Coronary artery (tissue), 2 donors: ENCODE measurements around the gene TAF4B.

ENCODE experiments used
- DNase-seq: peaks from one replicate; pipeline ENCODE4 v3.0.0-alpha.2; 2017; ENCODE audit warnings: low spot score
- H3K27ac ChIP-seq, 2 donors: fragments of 200-600 bp; sonication (generic); one replicate each; pipeline ENCODE4 v1.5.1; 2016 to 2019
- H3K4me3 ChIP-seq: fragments of 200-600 bp; sonication (generic); 2 replicates; pipeline ENCODE4 v1.5.1; 2016; ENCODE audit warnings: mild to moderate bottlenecking, moderate library complexity
- TF ChIP-seq, protein P1 (sequence below): fragments of 200-600 bp; sonication (generic); IDR thresholded peaks from one replicate; pipeline ENCODE4 v1.5.1; 2019; ENCODE audit warnings: antibody characterized with exemption

TAF4B gene

GRCh38 chr18:26332991-26333390, 106.7 kb downstream of the TAF4B start:
- TF ChIP-seq, protein P1, sequence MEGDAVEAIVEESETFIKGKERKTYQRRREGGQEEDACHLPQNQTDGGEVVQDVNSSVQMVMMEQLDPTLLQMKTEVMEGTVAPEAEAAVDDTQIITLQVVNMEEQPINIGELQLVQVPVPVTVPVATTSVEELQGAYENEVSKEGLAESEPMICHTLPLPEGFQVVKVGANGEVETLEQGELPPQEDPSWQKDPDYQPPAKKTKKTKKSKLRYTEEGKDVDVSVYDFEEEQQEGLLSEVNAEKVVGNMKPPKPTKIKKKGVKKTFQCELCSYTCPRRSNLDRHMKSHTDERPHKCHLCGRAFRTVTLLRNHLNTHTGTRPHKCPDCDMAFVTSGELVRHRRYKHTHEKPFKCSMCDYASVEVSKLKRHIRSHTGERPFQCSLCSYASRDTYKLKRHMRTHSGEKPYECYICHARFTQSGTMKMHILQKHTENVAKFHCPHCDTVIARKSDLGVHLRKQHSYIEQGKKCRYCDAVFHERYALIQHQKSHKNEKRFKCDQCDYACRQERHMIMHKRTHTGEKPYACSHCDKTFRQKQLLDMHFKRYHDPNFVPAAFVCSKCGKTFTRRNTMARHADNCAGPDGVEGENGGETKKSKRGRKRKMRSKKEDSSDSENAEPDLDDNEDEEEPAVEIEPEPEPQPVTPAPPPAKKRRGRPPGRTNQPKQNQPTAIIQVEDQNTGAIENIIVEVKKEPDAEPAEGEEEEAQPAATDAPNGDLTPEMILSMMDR = no peak
- Histone ChIP-seq H3K27ac (no peak overlapping the region), H3K4me3 (no peak overlapping the region)
- no peak for DNase-seq

GRCh38 chr18:26335156-26335555, 108.9 kb downstream of the TAF4B start:
- Histone ChIP-seq H3K4me3 (no peak overlapping the region), H3K27ac (no peak overlapping the region)
- TF ChIP-seq, protein P1 = no peak

DNA sequence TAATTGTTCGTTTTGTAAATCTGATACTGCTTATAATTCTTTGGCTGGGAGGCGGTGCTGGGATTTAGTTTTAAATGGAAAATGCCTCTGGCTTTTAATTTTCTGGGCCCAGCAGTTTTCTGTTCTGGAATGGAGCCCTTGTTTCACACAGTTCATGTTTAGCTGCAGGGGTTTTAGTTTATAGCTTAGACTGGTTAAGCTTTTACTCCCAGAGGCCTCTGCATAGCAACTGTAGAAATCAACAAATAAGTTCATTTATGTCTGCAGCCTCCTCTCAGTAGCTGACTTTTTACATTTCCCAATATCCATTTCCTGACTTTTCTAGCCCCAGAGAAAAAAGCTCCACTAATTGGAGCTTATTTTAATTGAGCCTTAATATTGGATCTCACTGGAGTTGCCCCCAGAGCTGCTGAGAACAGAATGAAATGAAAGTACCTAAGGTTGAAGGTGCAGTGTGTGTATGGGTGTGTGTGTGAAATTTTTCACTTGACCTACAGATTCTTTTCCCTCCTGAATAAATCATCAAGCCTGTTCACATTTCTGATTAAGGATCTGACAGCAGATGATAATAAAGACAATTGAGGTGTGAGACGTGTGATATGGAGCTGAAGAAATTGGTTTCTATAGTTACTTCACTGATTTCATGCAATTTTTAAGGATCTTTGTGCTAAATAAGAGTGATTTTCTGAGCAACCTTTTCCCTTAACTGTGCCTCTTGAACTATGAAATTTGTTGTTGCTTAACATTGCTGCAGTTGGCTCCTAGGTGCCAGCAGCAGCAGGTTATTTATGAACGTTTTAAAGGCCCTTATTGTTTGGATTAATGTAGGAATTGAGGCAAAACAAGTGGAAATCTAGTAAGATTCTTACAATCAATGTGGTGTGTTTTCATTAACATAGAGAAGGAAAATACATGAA, 109.6 kb downstream of the TAF4B start:
- H3K27ac ChIP-seq = no peak overlapping the region
- H3K4me3 ChIP-seq = no peak overlapping the region
- no peak for DNase-seq
- TF ChIP-seq, protein P1 = no peak

More at GRCh38 chr18:26335156-26335555, 108.9 kb downstream of the TAF4B start:
- no peak for DNase-seq

GRCh38 chr18:26336572-26336971, 110.3 kb downstream of the TAF4B start:
- Histone ChIP-seq H3K27ac (no peak overlapping the region), H3K4me3 (no peak overlapping the region)
- TF ChIP-seq, protein P1 = no peak
- no peak for DNase-seq

GRCh38 chr18:26342646-26343045, 116.4 kb downstream of the TAF4B start:
- TF ChIP-seq, protein P1 = no peak

DNA sequence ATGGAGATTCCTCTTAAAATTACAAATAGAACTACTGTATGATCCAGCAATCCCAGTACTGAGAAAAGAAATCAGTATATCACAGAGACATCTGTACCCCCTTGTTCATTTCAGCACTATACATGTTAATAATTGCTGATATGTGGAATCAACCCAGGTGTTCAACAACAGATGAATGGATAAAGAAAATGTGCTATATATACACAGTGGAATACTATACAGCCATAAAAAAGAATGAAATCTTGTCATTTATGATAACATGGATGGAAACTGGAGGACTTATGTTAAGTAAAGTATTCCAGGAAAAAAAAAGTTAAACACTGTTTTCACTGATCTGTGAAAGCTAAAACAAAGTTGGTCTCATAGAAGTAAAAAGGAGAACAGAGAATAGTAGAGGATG, 124.7 kb downstream of the TAF4B start:
- Histone ChIP-seq H3K4me3 (no peak overlapping the region), H3K27ac (no peak overlapping the region)
- no peak for DNase-seq
- TF ChIP-seq, protein P1 = no peak

More at GRCh38 chr18:26342646-26343045, 116.4 kb downstream of the TAF4B start:
- Histone ChIP-seq H3K4me3 (no peak overlapping the region), H3K27ac (no peak overlapping the region)
- DNase-seq = no peak
